Nephron progenitor cell (in vitro differentiated cells): ENCODE measurements around the gene PKDCC.

ENCODE experiments used
- DNase-seq: peaks from one replicate; pipeline ENCODE4 v3.0.0; 2021
- H3K27ac Mint-ChIP-seq: 2 replicates; pipeline ENCODE4 v1.8.0; 2021; ENCODE audit warnings: mild to moderate bottlenecking, moderate library complexity, mixed read lengths
- H3K27me3 Mint-ChIP-seq: 2 replicates; pipeline ENCODE4 v1.8.0; 2021; ENCODE audit warnings: mild to moderate bottlenecking, low read depth, mixed read lengths; ENCODE audit not compliant: poor library complexity
- H3K36me3 Mint-ChIP-seq: 2 replicates; pipeline ENCODE4 v1.8.0; 2021; ENCODE audit warnings: low read depth, mixed read lengths
- H3K4me1 Mint-ChIP-seq: 2 replicates; pipeline ENCODE4 v1.8.0; 2021; ENCODE audit warnings: mixed read lengths
- H3K4me3 Mint-ChIP-seq: 2 replicates; pipeline ENCODE4 v1.8.0; 2021; ENCODE audit warnings: mild to moderate bottlenecking, moderate library complexity, mixed read lengths
- H3K9me3 Mint-ChIP-seq: 2 replicates; pipeline ENCODE4 v1.8.0; 2021; ENCODE audit warnings: mild to moderate bottlenecking, moderate library complexity, mixed read lengths
- TF ChIP-seq, protein P1 (sequence below): fragments of 200-600 bp; sonication (generic); IDR thresholded peaks from 2 replicates; pipeline ENCODE4 v1.5.0; 2021; ENCODE audit warnings: antibody characterized with exemption

PKDCC gene

DNA sequence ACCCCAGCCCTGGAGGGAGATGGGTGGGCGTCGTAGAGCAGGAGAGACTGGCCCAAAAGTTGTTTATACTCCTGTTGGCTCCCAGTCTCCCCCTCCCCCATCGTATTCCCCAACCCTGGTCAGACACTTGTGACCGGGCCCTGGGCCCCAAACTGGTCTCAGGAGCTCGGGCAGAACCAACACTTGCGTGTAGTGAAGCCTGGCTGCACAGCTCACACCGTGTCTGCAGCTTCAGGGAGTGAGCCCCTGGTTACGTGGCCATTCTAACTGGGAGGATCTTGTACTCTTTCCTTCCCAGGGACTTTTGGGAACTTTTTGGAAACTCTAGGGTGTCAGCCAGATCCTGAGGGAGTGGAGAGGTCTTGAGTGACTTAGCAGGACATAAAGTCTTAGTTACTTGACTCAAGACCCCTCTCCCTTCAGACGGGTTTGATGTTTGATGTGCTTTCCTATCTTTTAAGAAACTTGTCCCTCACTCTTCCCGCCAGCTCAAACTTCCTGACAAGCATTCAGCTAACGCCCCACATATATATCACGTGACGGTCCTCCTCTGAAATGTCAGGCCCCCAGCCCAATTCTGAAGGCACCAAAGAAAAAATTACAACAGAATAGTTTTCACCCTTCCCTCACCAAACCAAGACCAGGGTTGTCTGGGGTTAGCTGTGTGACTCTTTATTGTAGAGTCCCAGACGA, 2.3 kb downstream of the PKDCC start:
- Mint-ChIP-seq H3K4me1 (peaks cover 85% of the 10 kb centered on the region), H3K4me3 (peak overlapping the region; percentile 90), H3K27me3 (peaks cover 27% of the 10 kb centered on the region), H3K36me3 (peaks cover 16% of the 10 kb centered on the region), H3K9me3 (no peaks in the 10 kb centered on the region), H3K27ac (peak overlapping the region; percentile 25)
- TF ChIP-seq, protein P1, sequence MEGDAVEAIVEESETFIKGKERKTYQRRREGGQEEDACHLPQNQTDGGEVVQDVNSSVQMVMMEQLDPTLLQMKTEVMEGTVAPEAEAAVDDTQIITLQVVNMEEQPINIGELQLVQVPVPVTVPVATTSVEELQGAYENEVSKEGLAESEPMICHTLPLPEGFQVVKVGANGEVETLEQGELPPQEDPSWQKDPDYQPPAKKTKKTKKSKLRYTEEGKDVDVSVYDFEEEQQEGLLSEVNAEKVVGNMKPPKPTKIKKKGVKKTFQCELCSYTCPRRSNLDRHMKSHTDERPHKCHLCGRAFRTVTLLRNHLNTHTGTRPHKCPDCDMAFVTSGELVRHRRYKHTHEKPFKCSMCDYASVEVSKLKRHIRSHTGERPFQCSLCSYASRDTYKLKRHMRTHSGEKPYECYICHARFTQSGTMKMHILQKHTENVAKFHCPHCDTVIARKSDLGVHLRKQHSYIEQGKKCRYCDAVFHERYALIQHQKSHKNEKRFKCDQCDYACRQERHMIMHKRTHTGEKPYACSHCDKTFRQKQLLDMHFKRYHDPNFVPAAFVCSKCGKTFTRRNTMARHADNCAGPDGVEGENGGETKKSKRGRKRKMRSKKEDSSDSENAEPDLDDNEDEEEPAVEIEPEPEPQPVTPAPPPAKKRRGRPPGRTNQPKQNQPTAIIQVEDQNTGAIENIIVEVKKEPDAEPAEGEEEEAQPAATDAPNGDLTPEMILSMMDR = no peak
- DNase-seq = no peak

GRCh38 chr2:42050703-42051542, 3.1 kb downstream of the PKDCC start:
- Mint-ChIP-seq H3K27ac (peak overlapping the region; percentile 25), H3K36me3 (peaks cover 21% of the 10 kb centered on the region), H3K9me3 (no peaks in the 10 kb centered on the region), H3K27me3 (peaks cover 27% of the 10 kb centered on the region), H3K4me1 (peaks cover 85% of the 10 kb centered on the region), H3K4me3 (peak overlapping the region; percentile 90)
- no peak for DNase-seq
- TF ChIP-seq, protein P1 = no peak

GRCh38 chr2:42051543-42052235, 3.9 kb downstream of the PKDCC start:
- peak overlapping the region; percentile 32 for H3K27ac Mint-ChIP-seq
- peaks cover 85% of the 10 kb centered on the region for H3K4me1 Mint-ChIP-seq
- peaks cover 34% of the 10 kb centered on the region for H3K27me3 Mint-ChIP-seq
- H3K4me3 Mint-ChIP-seq = peak overlapping the region; percentile 90
- no peak for DNase-seq
- H3K36me3 Mint-ChIP-seq = peaks cover 29% of the 10 kb centered on the region
- no peaks in the 10 kb centered on the region for H3K9me3 Mint-ChIP-seq
- TF ChIP-seq, protein P1 = no peak

DNA sequence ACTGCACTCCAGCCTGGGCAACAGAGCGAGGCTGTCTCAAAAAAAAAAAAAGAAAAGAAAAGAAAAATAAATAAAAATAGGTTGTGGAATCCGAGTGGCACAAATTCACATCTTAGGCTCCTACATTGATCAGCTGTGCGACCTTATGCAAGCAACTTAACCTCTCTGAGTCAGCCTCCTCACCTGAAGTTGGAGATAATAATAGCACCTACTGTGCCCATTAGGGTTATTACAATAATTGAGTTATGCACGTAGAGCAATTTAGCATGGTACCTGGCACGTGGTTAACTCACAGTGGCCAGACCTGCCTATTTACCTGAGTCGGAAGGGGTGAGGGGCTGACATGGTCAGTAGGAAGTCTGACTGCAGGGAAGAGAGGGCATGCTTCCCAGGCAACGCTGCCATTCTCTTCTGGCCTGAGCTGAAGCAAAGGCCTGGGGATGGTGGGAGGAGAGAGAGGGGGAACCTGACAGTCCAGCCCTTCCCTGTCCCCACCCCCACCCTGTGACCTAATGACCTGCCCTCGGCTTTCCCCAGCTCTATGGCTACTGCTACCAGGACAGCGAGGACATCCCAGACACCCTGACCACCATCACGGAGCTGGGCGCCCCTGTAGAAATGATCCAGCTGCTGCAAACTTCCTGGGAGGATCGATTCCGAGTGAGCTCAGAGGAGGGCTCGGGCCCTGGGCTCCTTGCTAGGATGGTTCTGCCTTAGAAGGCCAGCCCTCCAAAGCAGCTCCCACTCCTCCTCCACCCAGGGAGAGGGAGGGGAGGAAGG, 5.1 kb downstream of the PKDCC start:
- no peak for DNase-seq
- Mint-ChIP-seq H3K9me3 (no peaks in the 10 kb centered on the region), H3K27me3 (peaks cover 36% of the 10 kb centered on the region), H3K27ac (peak overlapping the region; percentile 89), H3K36me3 (peaks cover 41% of the 10 kb centered on the region), H3K4me3 (peak overlapping the region; percentile 90), H3K4me1 (peaks cover 92% of the 10 kb centered on the region)
- TF ChIP-seq, protein P1 = no peak

GRCh38 chr2:42053482-42053790, 5.6 kb downstream of the PKDCC start:
- H3K4me3 Mint-ChIP-seq = peak overlapping the region; percentile 50

More at GRCh38 chr2:42053482-42053790, 5.6 kb downstream of the PKDCC start:
- no peak for DNase-seq
- TF ChIP-seq, protein P1 = no peak
- H3K36me3 Mint-ChIP-seq = peaks cover 43% of the 10 kb centered on the region
- H3K27me3 Mint-ChIP-seq = peaks cover 40% of the 10 kb centered on the region
- no peaks in the 10 kb centered on the region for H3K9me3 Mint-ChIP-seq
- peak overlapping the region; percentile 89 for H3K27ac Mint-ChIP-seq
- peaks cover 92% of the 10 kb centered on the region for H3K4me1 Mint-ChIP-seq
